Natural killer cell treated with Interleukin-12 subunit alpha and Interleukin-12 subunit beta and Interleukin-15 and Interleukin-18, amount 100 ng/mL, for 72 hours (primary cell): ENCODE results near the gene ZNF446. TPM values are rescaled to one million over a fixed set of nuclear protein-coding genes. Genes with fewer than 3 reads are reported as not detected.

Source experiments
- ATAC-seq, 2 donors: fragments of 150-1000 bp; cut with Tn5 transposase in 1 of 2; sonication (Bioruptor Pico), chemical (Tn5 transposase) in 1 of 2; 2 replicates each; pipeline ENCODE4 v1.10.0; 2021
- DNase-seq: peaks from one replicate; pipeline ENCODE4 v3.0.0; 2022; ENCODE audit warnings: low spot score
- H3K27ac Mint-ChIP-seq, 2 donors: 1 replicate in 1 of 2; 2 replicates in 1 of 2; pipeline ENCODE4 v1.8.0; 2022; ENCODE audit warnings: mixed read lengths in 2 of 2, mild to moderate bottlenecking in 1 of 2, moderate library complexity in 1 of 2
- H3K27me3 Mint-ChIP-seq, 2 donors: 1 replicate in 1 of 2; 2 replicates in 1 of 2; pipeline ENCODE4 v1.8.0; 2022; ENCODE audit warnings: mixed read lengths in 2 of 2
- H3K36me3 Mint-ChIP-seq: one replicate; pipeline ENCODE4 v1.8.0; 2022; ENCODE audit warnings: mixed read lengths
- H3K4me1 Mint-ChIP-seq, 2 donors: 1 replicate in 1 of 2; 2 replicates in 1 of 2; pipeline ENCODE4 v1.8.0; 2022; ENCODE audit warnings: low read depth in 2 of 2, mixed read lengths in 2 of 2, mild to moderate bottlenecking in 1 of 2
- H3K4me3 Mint-ChIP-seq: one replicate; pipeline ENCODE4 v1.8.0; 2022; ENCODE audit warnings: mixed read lengths
- H3K9me3 Mint-ChIP-seq: 2 replicates; pipeline ENCODE4 v1.8.0; 2022; ENCODE audit warnings: mixed read lengths
- total RNA-seq, 2 donors: library from RNA; stranded (reverse); gene quantifications; one replicate each; pipeline ENCODE4 v1.2.3, GENCODE V29; 2022

ZNF446 gene
- total RNA-seq, 2 donors from 2014 or later = 3.9 to 5.8 TPM

DNA sequence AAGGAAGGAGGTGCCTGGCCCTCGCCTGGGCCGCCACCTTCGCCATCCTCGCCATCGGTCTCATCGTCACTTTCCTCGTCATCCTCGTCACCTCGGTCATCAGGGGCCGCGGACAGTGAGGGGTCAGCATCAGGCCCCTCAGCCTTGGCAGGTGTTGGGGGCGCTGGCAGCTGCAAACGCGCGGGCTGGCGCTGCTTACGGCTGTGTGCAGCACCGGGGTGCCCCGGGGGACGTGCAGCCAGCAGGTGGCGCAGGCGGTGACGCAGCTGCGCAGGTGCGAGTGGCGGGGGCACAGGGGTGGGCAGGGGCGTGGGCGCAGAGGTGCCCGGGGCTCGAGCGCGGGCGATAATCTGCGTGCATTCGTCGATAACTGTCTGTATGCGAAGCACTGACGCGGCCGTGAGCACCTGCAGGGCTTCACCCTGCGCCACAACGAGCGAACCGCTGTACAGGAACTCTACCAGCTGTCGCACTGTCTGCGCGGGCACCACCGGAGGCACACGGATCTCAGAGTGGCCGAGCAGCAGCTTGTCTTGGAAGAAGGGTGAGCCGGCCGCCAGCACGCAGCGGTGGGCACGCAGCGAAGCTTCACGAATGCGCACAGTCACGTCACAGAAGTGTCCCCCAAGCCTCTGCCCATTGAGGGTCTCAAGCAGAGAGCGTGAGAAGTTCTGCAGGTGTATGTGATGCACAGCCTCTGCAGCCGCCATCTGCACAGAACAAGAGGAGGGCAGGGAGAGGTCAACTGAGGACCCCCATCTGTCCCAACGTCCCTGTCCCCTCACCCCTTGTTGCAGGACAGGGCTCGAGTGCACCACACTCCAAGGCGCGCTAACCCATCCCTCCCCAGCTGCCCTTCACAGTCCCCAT is 41.0 kb downstream of the ZNF446 start:
- ATAC-seq (no peak), DNase-seq (no peak)
- Mint-ChIP-seq H3K27me3 (no peaks in the 10 kb centered on the region), H3K9me3 (no peaks in the 10 kb centered on the region), H3K36me3 (no peaks in the 10 kb centered on the region), H3K4me1 (peaks cover 38 to 40% of the 10 kb centered on the region in 2 donors), H3K4me3 (peak overlapping the region; percentile 99), H3K27ac (no peak overlapping the region)

DNA sequence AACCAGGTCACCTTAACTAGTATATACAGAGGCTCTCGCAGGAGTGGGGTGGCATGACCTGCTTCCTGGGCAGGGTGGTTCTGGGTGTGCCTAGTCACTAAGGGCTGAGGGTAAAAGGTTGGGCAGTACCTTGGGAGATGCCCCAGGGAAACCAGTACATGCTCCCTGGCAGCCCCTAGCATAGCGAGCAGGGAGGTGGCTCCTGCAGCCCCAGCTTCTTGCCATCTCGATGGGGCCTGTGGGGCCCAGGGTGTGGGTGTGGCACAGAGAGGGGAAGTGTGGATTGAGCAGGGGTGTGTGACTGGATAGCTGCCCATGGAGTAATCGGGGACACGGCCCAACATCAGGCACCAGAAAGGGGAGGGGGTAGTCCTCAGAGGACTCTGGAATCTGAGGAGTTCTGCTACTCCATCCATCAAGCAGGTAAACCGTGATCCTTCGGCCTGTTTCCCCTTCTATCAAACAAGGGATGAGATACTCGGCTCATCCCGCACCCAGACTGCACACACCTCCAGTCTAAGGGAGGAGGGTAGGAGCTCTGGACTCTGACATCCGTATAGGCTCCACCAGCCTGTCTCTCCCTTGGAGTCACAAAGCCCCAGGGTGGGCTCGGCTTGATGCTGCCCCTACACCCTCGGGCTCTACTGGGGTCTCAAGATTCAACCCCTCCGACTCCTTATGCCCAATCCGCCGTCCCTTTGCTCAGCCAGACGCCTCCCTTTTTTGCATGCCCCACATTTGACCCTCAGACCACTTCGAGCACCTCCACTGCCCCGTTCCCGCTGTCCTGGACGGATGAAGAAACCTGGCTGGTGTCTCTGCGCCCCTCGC is 42.3 kb downstream of the ZNF446 start:
- DNase-seq (no peak), ATAC-seq (no peak)
- H3K4me3 Mint-ChIP-seq = peak overlapping the region; percentile 99
- no peaks in the 10 kb centered on the region for H3K36me3 Mint-ChIP-seq
- peaks cover 38 to 43% of the 10 kb centered on the region in 2 donors for H3K4me1 Mint-ChIP-seq
- peak overlapping the region; percentile 96 to 98 for H3K27ac Mint-ChIP-seq
- no peaks in the 10 kb centered on the region for H3K27me3 Mint-ChIP-seq
- H3K9me3 Mint-ChIP-seq = no peaks in the 10 kb centered on the region

DNA sequence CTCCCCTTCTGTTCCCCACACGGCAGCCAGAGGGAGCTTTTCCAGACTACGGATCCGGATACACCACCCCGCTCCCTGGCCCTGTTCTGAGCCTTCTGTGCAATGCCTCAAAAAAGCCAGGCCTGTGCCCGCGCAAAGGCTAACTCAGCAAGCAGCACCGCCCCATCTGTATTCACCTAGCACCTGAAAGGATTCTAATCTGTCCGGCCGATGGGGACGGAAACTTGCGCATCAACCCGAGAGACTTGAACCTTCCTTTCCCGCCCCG is 42.9 kb downstream of the ZNF446 start:
- peak in 1 of 2 donors; percentile 10 for ATAC-seq
- peak overlapping the region; percentile 99 for H3K4me3 Mint-ChIP-seq
- H3K27ac Mint-ChIP-seq = peak overlapping the region; percentile 96 to 98
- no peaks in the 10 kb centered on the region for H3K9me3 Mint-ChIP-seq
- DNase-seq = no peak
- no peaks in the 10 kb centered on the region for H3K36me3 Mint-ChIP-seq
- H3K27me3 Mint-ChIP-seq = no peaks in the 10 kb centered on the region
- H3K4me1 Mint-ChIP-seq = peaks cover 38 to 39% of the 10 kb centered on the region in 2 donors

- peak; percentile 90 to 93 for ATAC-seq
- Mint-ChIP-seq H3K27me3 (no peaks in the 10 kb centered on the region), H3K27ac (peak within 1 kb of the TSS; percentile 96 to 98), H3K36me3 (no peaks in the 10 kb centered on the region), H3K4me3 (peak within 1 kb of the TSS; percentile 99), H3K9me3 (no peaks in the 10 kb centered on the region), H3K4me1 (peaks cover 34 to 38% of the 10 kb centered on the region in 2 donors)
- DNase-seq = peak; percentile 94
Observed at GRCh38 chr19:58519355-58520256, 43.5 kb downstream of the ZNF446 start, which contains the start of gene ZBTB45. Gene ZBTB45 (minus strand): TSS chr19:58519810. CDS start chr19:58517673, 2,137 bp downstream.

GRCh38 chr19:58520257-58520599 is 44.1 kb downstream of the ZNF446 start:
- Mint-ChIP-seq H3K4me1 (peaks cover 32 to 37% of the 10 kb centered on the region in 2 donors), H3K4me3 (peak overlapping the region; percentile 99), H3K36me3 (no peaks in the 10 kb centered on the region), H3K9me3 (no peaks in the 10 kb centered on the region), H3K27ac (peak overlapping the region; percentile 96 to 98), H3K27me3 (no peaks in the 10 kb centered on the region)
- DNase-seq (no peak), ATAC-seq (no peak)

DNA sequence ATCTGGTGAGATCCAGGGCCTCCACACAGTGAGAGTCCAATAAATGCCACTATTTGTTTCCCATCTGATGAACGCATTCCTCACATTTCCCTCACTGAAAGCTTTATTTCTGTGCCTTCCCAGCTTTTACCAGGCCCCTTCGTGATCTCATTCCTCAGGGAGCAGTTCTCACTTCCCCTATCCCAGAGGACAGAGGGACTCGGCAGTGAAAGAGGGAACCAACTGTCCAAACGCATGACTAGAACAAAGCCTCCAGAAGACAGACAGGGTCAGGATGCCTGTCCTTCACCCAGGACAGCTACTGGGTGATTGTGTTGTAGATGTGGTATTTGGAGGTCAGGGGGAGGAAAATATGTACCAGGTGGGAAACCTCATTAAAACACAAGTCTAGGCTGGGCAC is 45.5 kb downstream of the ZNF446 start:
- ATAC-seq = no peak
- no peak for DNase-seq
- Mint-ChIP-seq H3K4me1 (peaks cover 23 to 29% of the 10 kb centered on the region in 2 donors), H3K27ac (no peak overlapping the region), H3K36me3 (no peaks in the 10 kb centered on the region), H3K9me3 (no peaks in the 10 kb centered on the region), H3K27me3 (no peaks in the 10 kb centered on the region), H3K4me3 (peak overlapping the region; percentile 37)

DNA sequence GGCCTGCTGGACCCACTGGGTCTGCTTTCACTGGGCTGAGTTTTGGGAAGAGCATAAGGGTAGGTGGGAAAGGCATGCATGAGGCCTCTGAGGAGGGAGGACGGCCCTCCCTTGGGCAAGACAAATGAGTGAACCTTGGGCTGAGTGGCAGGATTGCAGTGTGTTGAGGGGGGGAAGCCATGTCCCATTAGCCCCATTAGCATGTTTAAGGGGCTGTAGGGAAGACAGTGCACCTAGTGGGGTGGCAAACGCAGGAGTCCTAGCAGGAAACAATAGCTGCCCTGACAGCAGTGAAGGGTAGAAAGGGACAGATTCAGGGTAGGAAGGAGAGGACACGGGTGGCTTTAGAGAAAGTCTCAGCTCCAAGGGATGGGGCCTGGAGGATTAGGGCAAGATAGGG is 46.6 kb downstream of the ZNF446 start:
- ATAC-seq (no peak), DNase-seq (no peak)
- no peak overlapping the region for H3K4me3 Mint-ChIP-seq
- H3K27ac Mint-ChIP-seq = peak overlapping the region in 1 of 2 donors; percentile 47
- H3K27me3 Mint-ChIP-seq = no peaks in the 10 kb centered on the region
- H3K9me3 Mint-ChIP-seq = no peaks in the 10 kb centered on the region
- H3K36me3 Mint-ChIP-seq = no peaks in the 10 kb centered on the region
- peaks cover 23 to 29% of the 10 kb centered on the region in 2 donors for H3K4me1 Mint-ChIP-seq

- no peak overlapping the region for H3K4me3 Mint-ChIP-seq
- no peaks in the 10 kb centered on the region for H3K36me3 Mint-ChIP-seq
Observed at GRCh38 chr19:58529405-58529804, 53.3 kb downstream of the ZNF446 start.

More at GRCh38 chr19:58529405-58529804, 53.3 kb downstream of the ZNF446 start:
- DNase-seq (no peak), ATAC-seq (no peak)
- Mint-ChIP-seq H3K27me3 (peaks cover 2 to 16% of the 10 kb centered on the region in 2 donors), H3K27ac (no peak overlapping the region), H3K4me1 (no peaks in the 10 kb centered on the region), H3K9me3 (no peaks in the 10 kb centered on the region)

Other genes with a start within 250 kb of the ZNF446 start
- gene ZNF544, start 247.4 kb upstream of the ZNF446 start, total RNA-seq = 10 to 100 TPM; 40.9 to 48.2 TPM
- 1 to 10 TPM; 3.6 to 4.2 TPM for gene ZNF8, start 197.4 kb upstream of the ZNF446 start, total RNA-seq
- gene ERVK3-1, start 171.0 kb upstream of the ZNF446 start, total RNA-seq = 10 to 100 TPM; 58.4 to 89.0 TPM
- gene ZSCAN22, start 149.4 kb upstream of the ZNF446 start, total RNA-seq = 1 to 10 TPM; 5.9 to 6.1 TPM
- 1 to 10 TPM; 4.4 to 5.2 TPM for gene A1BG, start 122.9 kb upstream of the ZNF446 start, total RNA-seq
- 1 to 10 TPM in 1 of 2 donors, under 1 TPM in 1; 0.52 to 1.4 TPM for gene ZNF497, start 113.6 kb upstream of the ZNF446 start, total RNA-seq
- gene ZNF837, start 95.3 kb upstream of the ZNF446 start, total RNA-seq = under 1 TPM; 0.71 to 0.86 TPM
- gene RPS5, start 89.1 kb upstream of the ZNF446 start, total RNA-seq = 100 to 1,000 TPM; 757 to 786 TPM
- gene RNF225, start 80.7 kb upstream of the ZNF446 start, total RNA-seq = 1 to 10 TPM in 1 of 2 donors, under 1 TPM in 1; 0.59 to 3.2 TPM
- gene ZNF584, start 67.7 kb upstream of the ZNF446 start, total RNA-seq = 10 to 100 TPM in 1 of 2 donors, 1 to 10 TPM in 1; 8.4 to 18.5 TPM
- gene ZNF132, start 36.2 kb upstream of the ZNF446 start, total RNA-seq = 1 to 10 TPM; 3.2 to 5.3 TPM
- 10 to 100 TPM in 1 of 2 donors, 1 to 10 TPM in 1; 8.8 to 14.4 TPM for gene ZNF324B, start 24.7 kb upstream of the ZNF446 start, total RNA-seq
- 10 to 100 TPM; 15.2 to 15.5 TPM for gene ZNF324, start 9.3 kb upstream of the ZNF446 start, total RNA-seq
- 10 to 100 TPM; 15.1 to 29.1 TPM for gene SLC27A5, start 35.6 kb downstream of the ZNF446 start, total RNA-seq
- gene ZBTB45, start 43.5 kb downstream of the ZNF446 start, total RNA-seq = 10 to 100 TPM; 18.0 to 25.9 TPM
- 100 to 1,000 TPM; 424 to 774 TPM for gene TRIM28, start 67.7 kb downstream of the ZNF446 start, total RNA-seq
- gene CHMP2A, start 78.8 kb downstream of the ZNF446 start, total RNA-seq = 10 to 100 TPM; 60.2 to 99.9 TPM
- 100 to 1,000 TPM; 161 to 183 TPM for gene UBE2M, start 82.3 kb downstream of the ZNF446 start, total RNA-seq
- 10 to 100 TPM; 20.9 to 28.8 TPM for gene MZF1, start 97.0 kb downstream of the ZNF446 start, total RNA-seq